ENCODE results near the gene CHRNA1.

The CHRNA1 gene

GRCh38 chr2:174776675-174777074 is 12.4 kb upstream of the CHRNA1 start:
- no peaks in the 10 kb centered on the region for H3K9me3 ChIP-seq (ENCODE audit: control insufficient read depth, low read length)
- H3K4me3 ChIP-seq (ENCODE audit: low read depth, low read length) = no peak overlapping the region
- H3K27ac ChIP-seq = no peak overlapping the region
- peak overlapping the region; percentile 19 for H2AFZ ChIP-seq
- H3K27me3 ChIP-seq (ENCODE audit: control insufficient read depth, insufficient read depth, low read length) = no peaks in the 10 kb centered on the region
- no peaks in the 10 kb centered on the region for H3K79me2 ChIP-seq
- H3K9ac ChIP-seq = no peak overlapping the region
- no peak for TF ChIP-seq CTCF (IDR thresholded peaks at IDR 0.05)
- peaks cover 7% of the 10 kb centered on the region for H3K4me1 ChIP-seq
- H3K36me3 ChIP-seq (ENCODE audit: control insufficient read depth, insufficient read depth, low read length) = no peaks in the 10 kb centered on the region
- no peak overlapping the region for H3K4me2 ChIP-seq (ENCODE audit: low read length)

- Histone ChIP-seq H3K4me1 (peaks cover 11% of the 10 kb centered on the region), H3K27ac (no peak overlapping the region), H3K4me3 (ENCODE audit: low read depth, low read length) (no peak overlapping the region), H3K27me3 (ENCODE audit: control insufficient read depth, insufficient read depth, low read length) (no peaks in the 10 kb centered on the region), H3K36me3 (ENCODE audit: control insufficient read depth, insufficient read depth, low read length) (no peaks in the 10 kb centered on the region), H3K79me2 (no peaks in the 10 kb centered on the region), H3K9ac (no peak overlapping the region), H3K9me3 (ENCODE audit: control insufficient read depth, low read length) (no peaks in the 10 kb centered on the region), H3K4me2 (ENCODE audit: low read length) (no peak overlapping the region), H2AFZ (no peak overlapping the region)
- no peak for TF ChIP-seq CTCF (IDR thresholded peaks at IDR 0.05)
Measured at GRCh38 chr2:174776223-174776622, 12.0 kb upstream of the CHRNA1 start.

- no peak overlapping the region for H3K4me3 ChIP-seq (ENCODE audit: low read depth, low read length)
- H2AFZ ChIP-seq = no peak overlapping the region
- H3K4me1 ChIP-seq = peaks cover 11% of the 10 kb centered on the region
- H3K36me3 ChIP-seq (ENCODE audit: control insufficient read depth, insufficient read depth, low read length) = no peaks in the 10 kb centered on the region
- no peak overlapping the region for H3K4me2 ChIP-seq (ENCODE audit: low read length)
- no peaks in the 10 kb centered on the region for H3K27me3 ChIP-seq (ENCODE audit: control insufficient read depth, insufficient read depth, low read length)
- H3K9ac ChIP-seq = no peak overlapping the region
- no peak for TF ChIP-seq CTCF (IDR thresholded peaks at IDR 0.05)
- no peaks in the 10 kb centered on the region for H3K9me3 ChIP-seq (ENCODE audit: control insufficient read depth, low read length)
- no peaks in the 10 kb centered on the region for H3K79me2 ChIP-seq
- H3K27ac ChIP-seq = no peak overlapping the region
Measured at GRCh38 chr2:174775571-174775980, 11.3 kb upstream of the CHRNA1 start.

- Histone ChIP-seq H3K79me2 (no peaks in the 10 kb centered on the region), H3K4me2 (ENCODE audit: low read length) (no peak overlapping the region), H3K4me1 (peaks cover 11% of the 10 kb centered on the region), H3K9ac (no peak overlapping the region), H3K27ac (no peak overlapping the region), H3K27me3 (ENCODE audit: control insufficient read depth, insufficient read depth, low read length) (no peaks in the 10 kb centered on the region), H3K36me3 (ENCODE audit: control insufficient read depth, insufficient read depth, low read length) (no peaks in the 10 kb centered on the region), H3K9me3 (ENCODE audit: control insufficient read depth, low read length) (no peaks in the 10 kb centered on the region), H3K4me3 (ENCODE audit: low read depth, low read length) (no peak overlapping the region), H2AFZ (no peak overlapping the region)
- no peak for TF ChIP-seq CTCF (IDR thresholded peaks at IDR 0.05)
Measured at GRCh38 chr2:174774886-174775285, 10.6 kb upstream of the CHRNA1 start.

- no peak overlapping the region for H3K27ac ChIP-seq
- H3K79me2 ChIP-seq = no peaks in the 10 kb centered on the region
- peaks cover 11% of the 10 kb centered on the region for H3K4me1 ChIP-seq
- no peaks in the 10 kb centered on the region for H3K27me3 ChIP-seq (ENCODE audit: control insufficient read depth, insufficient read depth, low read length)
- H3K4me3 ChIP-seq (ENCODE audit: low read depth, low read length) = no peak overlapping the region
- no peak overlapping the region for H3K4me2 ChIP-seq (ENCODE audit: low read length)
- H3K9me3 ChIP-seq (ENCODE audit: control insufficient read depth, low read length) = no peaks in the 10 kb centered on the region
- no peak for TF ChIP-seq CTCF (IDR thresholded peaks at IDR 0.05)
- no peaks in the 10 kb centered on the region for H3K36me3 ChIP-seq (ENCODE audit: control insufficient read depth, insufficient read depth, low read length)
- H3K9ac ChIP-seq = no peak overlapping the region
- H2AFZ ChIP-seq = peak overlapping the region; percentile 90
Measured at GRCh38 chr2:174773215-174773614, 8.9 kb upstream of the CHRNA1 start.

Measured in parathyroid adenoma (tissue), 2 donors.